ENCODE results near the gene TOMT.

DNA sequence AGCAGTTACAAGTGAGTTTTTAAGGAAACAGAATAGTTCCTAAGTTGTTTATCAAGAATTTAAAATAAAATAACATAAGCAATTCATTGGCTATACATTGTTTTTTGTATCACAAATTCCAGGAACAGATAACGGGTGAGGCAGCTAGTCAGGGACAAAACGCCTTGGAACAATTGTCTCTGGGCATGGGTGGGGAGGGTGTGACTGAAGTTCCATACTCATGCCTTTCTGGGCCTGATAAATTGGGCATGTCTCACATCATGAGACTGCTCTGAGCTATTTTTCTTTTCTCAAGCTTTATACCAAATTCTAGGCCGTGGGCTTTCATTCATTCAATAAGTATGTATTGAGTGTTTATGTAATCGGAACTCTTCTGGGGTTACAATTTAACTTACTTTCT lies 51.4 kb downstream of the TOMT start:
- TF ChIP-seq, protein P1, sequence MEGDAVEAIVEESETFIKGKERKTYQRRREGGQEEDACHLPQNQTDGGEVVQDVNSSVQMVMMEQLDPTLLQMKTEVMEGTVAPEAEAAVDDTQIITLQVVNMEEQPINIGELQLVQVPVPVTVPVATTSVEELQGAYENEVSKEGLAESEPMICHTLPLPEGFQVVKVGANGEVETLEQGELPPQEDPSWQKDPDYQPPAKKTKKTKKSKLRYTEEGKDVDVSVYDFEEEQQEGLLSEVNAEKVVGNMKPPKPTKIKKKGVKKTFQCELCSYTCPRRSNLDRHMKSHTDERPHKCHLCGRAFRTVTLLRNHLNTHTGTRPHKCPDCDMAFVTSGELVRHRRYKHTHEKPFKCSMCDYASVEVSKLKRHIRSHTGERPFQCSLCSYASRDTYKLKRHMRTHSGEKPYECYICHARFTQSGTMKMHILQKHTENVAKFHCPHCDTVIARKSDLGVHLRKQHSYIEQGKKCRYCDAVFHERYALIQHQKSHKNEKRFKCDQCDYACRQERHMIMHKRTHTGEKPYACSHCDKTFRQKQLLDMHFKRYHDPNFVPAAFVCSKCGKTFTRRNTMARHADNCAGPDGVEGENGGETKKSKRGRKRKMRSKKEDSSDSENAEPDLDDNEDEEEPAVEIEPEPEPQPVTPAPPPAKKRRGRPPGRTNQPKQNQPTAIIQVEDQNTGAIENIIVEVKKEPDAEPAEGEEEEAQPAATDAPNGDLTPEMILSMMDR (IDR thresholded peaks at IDR 0.05) = no peak
- TF ChIP-seq POLR2AphosphoS5 (IDR thresholded peaks at IDR 0.05; ENCODE audit: low read depth, low read length) = no peak
- no peak for TF ChIP-seq TCF7L2 (IDR thresholded peaks at IDR 0.05; ENCODE audit: low read depth, low read length)
